ENCODE data around the gene MYO5C. TPM values are rescaled to one million over a fixed set of nuclear protein-coding genes. Genes with fewer than 3 reads are reported as not detected.

MYO5C gene
- total RNA-seq, 4 donors from 2014 or later, result 3.7 to 12.4 (median 7.6) TPM

- intact Hi-C loops (cut with DNase I), result no loop called here
- H3K4me1 ChIP-seq, result no peaks in the 10 kb centered on the region
- H3K36me3 ChIP-seq, result peaks cover 0 to 24% (median 6%) of the 10 kb centered on the region in 4 donors
- no peak overlapping the region for H3K27ac ChIP-seq (replicated peaks in 1 of 4)
- WGBS, result 75% methylated on average over 2 of the region's 2 CpGs
- H3K27me3 ChIP-seq, result no peaks in the 10 kb centered on the region
- no peaks in the 10 kb centered on the region for H3K9me3 ChIP-seq
- TF ChIP-seq POLR2AphosphoS5 (IDR thresholded peaks at IDR 0.05) (no peak), EP300 (IDR thresholded peaks at IDR 0.05) (no peak), POLR2A (IDR thresholded peaks at IDR 0.05; ENCODE audit: low read depth) (no peak), CTCF (IDR thresholded peaks at IDR 0.05) (no peak)
- no peak for DNase-seq (ENCODE audit: extremely low spot score)
- no peak overlapping the region for H3K4me3 ChIP-seq
Observed at GRCh38 chr15:52164631-52165265, 130.9 kb downstream of the MYO5C start.

DNA sequence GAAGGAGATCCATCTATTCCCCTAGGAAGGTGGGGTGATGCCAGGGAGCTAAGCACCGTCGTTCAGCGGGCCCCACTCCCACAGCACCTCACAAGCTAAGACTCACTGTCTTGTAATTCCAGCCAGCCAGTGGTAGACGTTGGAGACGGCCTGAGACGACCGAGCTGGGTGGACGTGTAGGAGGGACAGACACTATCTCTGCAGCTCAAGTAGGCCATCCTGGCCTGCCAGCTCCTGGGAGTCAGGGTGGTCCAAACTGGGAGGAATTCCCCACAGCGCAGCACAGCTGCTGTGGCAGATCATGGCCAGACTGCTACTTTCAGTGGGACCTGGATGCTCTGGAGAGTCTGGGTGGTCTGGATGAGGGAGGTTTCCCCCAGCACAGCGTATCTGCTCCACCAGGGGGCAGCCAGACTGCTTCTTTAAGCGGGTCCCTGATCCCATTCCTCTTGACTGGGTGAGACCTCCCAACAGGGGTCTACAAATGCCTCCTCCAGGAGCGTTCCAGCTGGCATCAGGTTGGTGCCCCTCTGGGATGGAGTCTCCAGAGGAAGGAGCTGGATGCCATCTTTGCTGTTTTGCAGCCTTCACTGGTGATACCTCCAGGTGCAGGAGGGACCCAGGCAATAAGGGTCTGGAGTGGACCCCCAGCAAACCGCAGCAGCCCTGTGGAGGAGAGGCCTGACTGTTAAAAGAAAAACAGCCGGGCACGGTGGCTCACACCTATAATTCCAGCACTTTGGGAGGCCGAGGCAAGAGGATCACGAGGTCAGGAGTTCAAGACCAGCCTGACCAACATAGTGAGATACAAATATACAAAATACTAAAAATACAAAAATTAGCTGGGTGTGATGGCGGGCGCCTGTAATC lies 132.0 kb downstream of the MYO5C start:
- DNase-seq (ENCODE audit: extremely low spot score), result no peak
- TF ChIP-seq EP300 (IDR thresholded peaks at IDR 0.05) (no peak), POLR2A (IDR thresholded peaks at IDR 0.05; ENCODE audit: low read depth) (no peak), POLR2AphosphoS5 (IDR thresholded peaks at IDR 0.05) (no peak), CTCF (IDR thresholded peaks at IDR 0.05) (peak in 1 of 3 experiments; percentile 4)
- intact Hi-C loops (cut with DNase I), result no loop called here
- Histone ChIP-seq H3K36me3 (peaks cover 0 to 32% (median 6%) of the 10 kb centered on the region in 4 donors), H3K4me1 (no peaks in the 10 kb centered on the region), H3K27me3 (no peaks in the 10 kb centered on the region), H3K27ac (replicated peaks in 1 of 4) (no peak overlapping the region), H3K9me3 (no peaks in the 10 kb centered on the region), H3K4me3 (no peak overlapping the region)
- WGBS, result 95% methylated on average over 12 of the region's 19 CpGs

- no peak for DNase-seq (ENCODE audit: extremely low spot score)
- Histone ChIP-seq H3K4me3 (no peak overlapping the region), H3K27me3 (no peaks in the 10 kb centered on the region), H3K36me3 (peaks cover 0 to 32% (median 6%) of the 10 kb centered on the region in 4 donors), H3K27ac (replicated peaks in 1 of 4) (no peak overlapping the region), H3K4me1 (no peaks in the 10 kb centered on the region), H3K9me3 (no peaks in the 10 kb centered on the region)
- intact Hi-C loops (cut with DNase I), result no loop called here
- TF ChIP-seq POLR2AphosphoS5 (IDR thresholded peaks at IDR 0.05), result no peak
- TF ChIP-seq POLR2A (IDR thresholded peaks at IDR 0.05; ENCODE audit: low read depth), result no peak
- TF ChIP-seq CTCF (IDR thresholded peaks at IDR 0.05), result no peak
- TF ChIP-seq EP300 (IDR thresholded peaks at IDR 0.05), result no peak
- WGBS, result 92% methylated on average over 19 of the region's 22 CpGs
Observed at GRCh38 chr15:52162876-52163275, 132.7 kb downstream of the MYO5C start.

- WGBS, result 77% methylated on average over 4 of the region's 4 CpGs
Observed at GRCh38 chr15:52162260-52162659, 133.3 kb downstream of the MYO5C start.

More at GRCh38 chr15:52162260-52162659, 133.3 kb downstream of the MYO5C start:
- Histone ChIP-seq H3K36me3 (peaks cover 0 to 32% (median 6%) of the 10 kb centered on the region in 4 donors), H3K27ac (replicated peaks in 1 of 4) (no peak overlapping the region), H3K27me3 (no peaks in the 10 kb centered on the region), H3K9me3 (no peaks in the 10 kb centered on the region), H3K4me1 (no peaks in the 10 kb centered on the region), H3K4me3 (no peak overlapping the region)
- intact Hi-C loops (cut with DNase I), result no loop called here
- TF ChIP-seq POLR2A (IDR thresholded peaks at IDR 0.05; ENCODE audit: low read depth) (no peak), CTCF (IDR thresholded peaks at IDR 0.05) (no peak), POLR2AphosphoS5 (IDR thresholded peaks at IDR 0.05) (no peak), EP300 (IDR thresholded peaks at IDR 0.05) (no peak)
- no peak for DNase-seq (ENCODE audit: extremely low spot score)
